Mucosa of descending colon (tissue), 3 donors: Measurements from ENCODE around the gene RIPPLY3. TPM values are rescaled to one million over a fixed set of nuclear protein-coding genes. Genes with fewer than 3 reads are reported as not detected.

ENCODE experiments used
- ATAC-seq: fragments of 200-7000 bp; cut with Tn5 transposase; one replicate; pipeline ENCODE4 v1.9.1; 2020; ENCODE audit warnings: mild to moderate bottlenecking, moderate library complexity
- DNase-seq, 3 donors: peaks; one replicate each; pipeline ENCODE4 v3.0.0-alpha.2; 2020
- H3K36me3 ChIP-seq: fragments of 200-600 bp; one replicate; pipeline ENCODE4 v1.8.0; 2021; ENCODE audit warnings: low read depth, mild to moderate bottlenecking
- H3K4me1 ChIP-seq: fragments of 200-600 bp; one replicate; pipeline ENCODE4 v1.8.0; 2021; ENCODE audit warnings: low read depth, mild to moderate bottlenecking
- H3K4me3 ChIP-seq: fragments of 200-600 bp; one replicate; pipeline ENCODE4 v1.8.0; 2021; ENCODE audit warnings: mild to moderate bottlenecking
- H3K9me3 ChIP-seq: fragments of 200-600 bp; one replicate; pipeline ENCODE4 v1.8.0; 2021; ENCODE audit warnings: mild to moderate bottlenecking
- CTCF ChIP-seq: fragments of 200-600 bp; IDR thresholded peaks from one replicate; pipeline ENCODE4 v1.8.0; 2022; ENCODE audit warnings: antibody characterized with exemption, mild to moderate bottlenecking
- intact Hi-C, 2 donors: fragments of 100-400 bp; cut with DNase I in 1 of 2; cut with micrococcal nuclease in 1 of 2; formaldehyde crosslinking; loops; one replicate each; pipeline versions ENCODE4 v1.11.0 to v1.11.1; 2022; cut with DNase I, micrococcal nuclease
- total RNA-seq, 3 donors: library from RNA; stranded (reverse); fragmentation: NEBNext Ultra II Directional in 2 of 3; extraction: Animal tissue kit (Norgen Biotek cat#: 25700) in 2 of 3; gene quantifications; one replicate each; pipeline versions ENCODE4 v1.2.1 to v1.2.4, GENCODE V29; 2021 to 2023
- donor health status: DM: no; HTN: no; CAD: no; lungs with moderate emphysema.
- donor health status: DM: no; HTN: no; CAD: no.
- donor health status: DM: no; HTN: yes; CAD: no.

RIPPLY3 gene
- total RNA-seq, 3 donors from 2014 or later, result not detected

- no peak for TF ChIP-seq CTCF
- DNase-seq, result no peak
- intact Hi-C loops, result no loop called here
- Histone ChIP-seq H3K36me3 (no peaks in the 10 kb centered on the region), H3K4me3 (no peak overlapping the region), H3K4me1 (peaks cover 8% of the 10 kb centered on the region), H3K9me3 (no peaks in the 10 kb centered on the region)
- ATAC-seq, result no peak
Observed at GRCh38 chr21:36968976-36969375, 37.5 kb upstream of the RIPPLY3 start.

GRCh38 chr21:36973986-36974850 lies 32.3 kb upstream of the RIPPLY3 start:
- ATAC-seq, result peak; percentile 34
- Histone ChIP-seq H3K4me1 (no peaks in the 10 kb centered on the region), H3K9me3 (no peaks in the 10 kb centered on the region), H3K4me3 (no peak overlapping the region), H3K36me3 (no peaks in the 10 kb centered on the region)
- TF ChIP-seq CTCF, result no peak
- intact Hi-C loops, result no loop called here
- no peak for DNase-seq

GRCh38 chr21:36974851-36975192 lies 31.7 kb upstream of the RIPPLY3 start:
- H3K4me1 ChIP-seq, result no peaks in the 10 kb centered on the region
- DNase-seq (no peak), ATAC-seq (no peak)
- intact Hi-C loops, result no loop called here
- H3K36me3 ChIP-seq, result no peaks in the 10 kb centered on the region
- TF ChIP-seq CTCF, result no peak
- no peak overlapping the region for H3K4me3 ChIP-seq
- H3K9me3 ChIP-seq, result no peaks in the 10 kb centered on the region

- DNase-seq, result no peak
- intact Hi-C loops, result no loop called here
- no peak for ATAC-seq
- Histone ChIP-seq H3K36me3 (no peaks in the 10 kb centered on the region), H3K4me1 (peaks cover 2% of the 10 kb centered on the region), H3K9me3 (no peaks in the 10 kb centered on the region), H3K4me3 (no peak overlapping the region)
- no peak for TF ChIP-seq CTCF
Observed at GRCh38 chr21:36976228-36976861, 30.2 kb upstream of the RIPPLY3 start.

- H3K4me1 ChIP-seq, result peaks cover 2% of the 10 kb centered on the region
- H3K4me3 ChIP-seq, result no peak overlapping the region
- no peak for TF ChIP-seq CTCF
- ATAC-seq, result peak; percentile 40
- peak in 1 of 3 donors; percentile 30 for DNase-seq
- no peaks in the 10 kb centered on the region for H3K36me3 ChIP-seq
- no peaks in the 10 kb centered on the region for H3K9me3 ChIP-seq
- intact Hi-C loops, result no loop called here
Observed at GRCh38 chr21:36976882-36977651, 29.4 kb upstream of the RIPPLY3 start.
